Rectal smooth muscle tissue (tissue), 1 donor: ENCODE measurements around the gene MRPS6.

ENCODE experiments used
- H3K27ac ChIP-seq: one replicate; pipeline ENCODE4 v1.7.0; 2013; ENCODE audit warnings: low read depth, low read length, inconsistent platforms
- H3K27me3 ChIP-seq: one replicate; pipeline ENCODE4 v1.7.0; 2013; ENCODE audit warnings: low read length; ENCODE audit not compliant: control insufficient read depth, insufficient read depth
- H3K36me3 ChIP-seq: one replicate; pipeline ENCODE4 v1.7.0; 2013; ENCODE audit warnings: low read length; ENCODE audit not compliant: control insufficient read depth, insufficient read depth
- H3K4me1 ChIP-seq: one replicate; pipeline ENCODE4 v1.7.0; 2013; ENCODE audit warnings: low read length; ENCODE audit not compliant: control insufficient read depth, insufficient read depth
- H3K4me3 ChIP-seq: one replicate; pipeline ENCODE4 v1.7.0; 2013; ENCODE audit warnings: low read length
- H3K9ac ChIP-seq: one replicate; pipeline ENCODE4 v1.7.0; 2013; ENCODE audit warnings: low read length

The MRPS6 gene

DNA sequence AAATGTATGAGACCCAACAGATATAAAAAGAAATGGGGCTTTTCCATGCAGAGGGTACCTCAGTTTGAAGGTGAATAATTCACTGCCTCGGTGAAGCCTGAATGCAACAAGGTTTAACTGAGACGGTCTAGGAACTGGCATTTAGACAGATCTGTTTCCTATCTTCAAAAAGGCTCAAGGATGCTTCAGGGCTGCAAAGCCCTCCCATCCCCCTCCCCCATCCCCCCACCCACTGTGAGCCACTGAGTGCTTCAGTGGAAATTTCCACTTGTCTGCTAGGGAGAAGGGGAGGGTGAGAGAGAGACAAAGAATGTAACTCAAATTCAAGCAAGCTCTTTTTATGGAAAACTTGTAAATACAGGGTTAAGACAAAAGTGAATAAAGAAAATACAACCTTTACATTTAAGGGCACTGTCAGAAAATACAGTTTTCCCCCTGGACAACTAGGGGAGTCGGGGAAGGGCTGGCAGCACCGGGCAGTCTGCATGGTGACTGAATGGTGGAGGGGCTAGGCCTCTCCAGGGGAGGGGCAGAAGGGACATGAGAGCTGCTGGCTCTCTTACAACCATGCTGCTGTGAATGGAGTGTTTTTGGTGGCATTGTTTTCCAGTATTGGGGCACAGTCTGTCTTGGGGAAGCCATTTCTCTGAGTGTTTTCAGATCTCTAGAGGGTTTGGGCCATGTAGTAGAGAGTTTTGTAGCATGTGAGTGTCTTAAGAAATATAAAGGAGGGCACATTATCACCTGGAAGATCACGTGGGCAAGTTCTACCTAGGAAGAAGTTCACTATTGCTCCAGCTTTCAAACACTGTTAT lies 56.7 kb downstream of the MRPS6 start:
- Histone ChIP-seq H3K27me3 (no peaks in the 10 kb centered on the region), H3K4me3 (no peak overlapping the region), H3K27ac (peak overlapping the region; percentile 66), H3K4me1 (peaks cover 63% of the 10 kb centered on the region), H3K9ac (no peak overlapping the region), H3K36me3 (no peaks in the 10 kb centered on the region)

GRCh38 chr21:34130716-34130985 lies 57.3 kb downstream of the MRPS6 start:
- H3K9ac ChIP-seq: no peak overlapping the region
- no peaks in the 10 kb centered on the region for H3K27me3 ChIP-seq
- H3K27ac ChIP-seq: peak overlapping the region; percentile 66
- H3K36me3 ChIP-seq: no peaks in the 10 kb centered on the region
- peaks cover 63% of the 10 kb centered on the region for H3K4me1 ChIP-seq
- no peak overlapping the region for H3K4me3 ChIP-seq

DNA sequence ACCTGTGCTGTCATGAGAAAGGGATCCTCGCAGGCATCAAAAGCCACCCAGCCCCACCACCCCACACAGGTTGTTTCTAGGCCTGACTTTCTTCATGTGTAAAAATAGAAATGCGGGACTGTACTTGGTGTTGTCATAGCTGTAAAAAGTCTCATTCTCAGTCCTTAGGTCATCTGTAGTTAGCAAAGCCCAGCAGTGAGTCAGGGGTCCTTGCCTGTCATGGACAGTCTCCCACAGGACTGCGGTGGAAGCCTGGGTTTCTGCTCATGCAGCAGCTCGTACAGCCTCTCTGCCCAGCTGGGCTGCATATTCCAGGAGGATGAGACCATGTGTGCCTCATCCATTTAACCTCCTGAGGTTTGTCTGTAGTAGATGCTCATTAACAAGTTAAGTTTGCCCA lies 58.2 kb downstream of the MRPS6 start:
- H3K27me3 ChIP-seq: no peaks in the 10 kb centered on the region
- H3K36me3 ChIP-seq: no peaks in the 10 kb centered on the region
- peak overlapping the region; percentile 66 for H3K27ac ChIP-seq
- peaks cover 57% of the 10 kb centered on the region for H3K4me1 ChIP-seq
- H3K4me3 ChIP-seq: peak overlapping the region; percentile 20
- no peak overlapping the region for H3K9ac ChIP-seq

DNA sequence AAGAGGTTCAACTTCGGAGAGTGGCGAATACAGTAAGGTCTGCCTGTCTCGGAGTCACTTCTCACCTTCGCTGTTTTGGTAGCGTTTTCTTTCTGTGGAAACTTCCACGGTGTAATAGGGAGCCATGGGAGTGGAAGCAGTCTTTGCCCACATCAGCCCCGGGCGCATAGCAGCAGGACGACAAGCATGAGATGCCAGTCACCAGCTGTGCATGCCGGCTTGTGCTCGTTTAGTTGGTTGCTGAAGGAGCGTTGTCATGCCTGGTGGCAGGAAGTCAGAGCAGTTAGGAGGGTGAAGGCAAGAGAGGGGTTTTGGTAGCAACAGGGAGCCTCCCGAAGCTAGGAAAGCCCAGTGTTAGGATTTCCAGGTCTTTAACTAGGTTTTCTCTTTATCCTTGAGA lies 58.8 kb downstream of the MRPS6 start:
- H3K27me3 ChIP-seq: no peaks in the 10 kb centered on the region
- peak overlapping the region; percentile 66 for H3K27ac ChIP-seq
- no peak overlapping the region for H3K9ac ChIP-seq
- H3K36me3 ChIP-seq: no peaks in the 10 kb centered on the region
- H3K4me1 ChIP-seq: peaks cover 50% of the 10 kb centered on the region
- no peak overlapping the region for H3K4me3 ChIP-seq

GRCh38 chr21:34132926-34133325 lies 59.5 kb downstream of the MRPS6 start:
- no peaks in the 10 kb centered on the region for H3K27me3 ChIP-seq

GRCh38 chr21:34133392-34133791 lies 60.0 kb downstream of the MRPS6 start:
- Histone ChIP-seq H3K4me3 (no peak overlapping the region), H3K36me3 (no peaks in the 10 kb centered on the region), H3K9ac (no peak overlapping the region), H3K4me1 (peaks cover 39% of the 10 kb centered on the region), H3K27me3 (no peaks in the 10 kb centered on the region), H3K27ac (peak overlapping the region; percentile 28)

More at GRCh38 chr21:34132926-34133325, 59.5 kb downstream of the MRPS6 start:
- Histone ChIP-seq H3K4me1 (peaks cover 43% of the 10 kb centered on the region), H3K4me3 (no peak overlapping the region), H3K36me3 (no peaks in the 10 kb centered on the region), H3K27ac (peak overlapping the region; percentile 28), H3K9ac (no peak overlapping the region)

DNA sequence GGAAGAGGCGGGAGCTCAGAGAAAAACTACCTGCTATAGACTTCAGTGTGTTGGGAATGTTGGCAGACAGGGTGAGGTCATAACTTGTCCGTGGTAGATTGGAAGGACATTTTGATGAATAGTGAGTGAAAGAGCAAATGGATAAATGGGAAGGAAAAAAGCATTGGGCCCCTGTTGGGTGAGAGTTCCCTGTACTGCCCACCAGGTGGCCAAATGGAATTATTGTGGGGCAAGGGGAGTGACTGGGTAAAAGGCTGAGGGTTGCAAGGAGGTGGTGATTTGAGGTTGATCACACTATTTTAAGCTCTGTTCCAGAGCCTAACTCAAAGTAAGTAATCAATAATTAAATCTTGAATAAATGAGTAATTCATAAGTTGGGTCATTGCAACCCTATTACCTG lies 60.4 kb downstream of the MRPS6 start:
- no peaks in the 10 kb centered on the region for H3K27me3 ChIP-seq
- H3K4me3 ChIP-seq: no peak overlapping the region
- H3K9ac ChIP-seq: no peak overlapping the region
- H3K36me3 ChIP-seq: no peaks in the 10 kb centered on the region
- H3K4me1 ChIP-seq: peaks cover 38% of the 10 kb centered on the region
- no peak overlapping the region for H3K27ac ChIP-seq

DNA sequence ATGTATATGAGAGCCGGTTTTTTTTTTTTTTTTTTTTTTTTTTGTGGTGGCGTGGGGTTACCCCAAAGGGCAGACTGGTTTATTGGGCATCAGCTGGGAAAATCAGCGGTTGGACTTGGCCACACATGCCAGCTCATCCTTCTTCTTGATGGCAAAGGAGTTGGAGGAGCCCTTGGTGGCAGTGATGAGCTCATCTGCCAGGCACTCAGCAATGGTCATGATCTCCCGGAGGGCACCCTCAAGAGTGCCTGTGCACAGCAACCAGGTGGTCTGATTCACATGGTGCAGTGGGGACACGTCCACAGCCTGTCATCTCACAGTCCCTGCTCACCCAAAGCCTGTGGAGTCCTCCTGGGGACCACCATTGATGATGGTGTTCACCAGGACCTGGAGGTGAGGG lies 62.0 kb downstream of the MRPS6 start:
- H3K9ac ChIP-seq: no peak overlapping the region

DNA sequence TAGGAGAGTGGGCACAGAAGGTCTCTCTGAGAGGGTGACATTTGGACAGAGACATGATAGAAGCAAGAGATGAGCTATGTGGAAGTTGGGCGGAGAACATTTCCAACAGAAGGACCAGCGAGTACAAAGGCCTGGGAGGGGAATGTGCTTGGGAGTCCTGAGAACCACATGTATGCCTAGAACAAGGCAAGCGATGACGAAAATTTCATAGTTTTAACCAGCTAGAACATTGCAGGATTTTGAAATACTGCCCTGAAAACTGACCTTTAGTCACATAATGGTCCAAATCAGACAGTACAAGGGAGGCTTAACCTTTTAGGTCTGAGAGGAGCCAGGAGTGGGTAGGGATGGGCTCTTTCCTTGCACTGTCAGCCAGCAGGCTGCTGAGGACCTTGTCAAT lies 68.0 kb downstream of the MRPS6 start:
- Histone ChIP-seq H3K4me1 (no peaks in the 10 kb centered on the region), H3K4me3 (no peak overlapping the region), H3K9ac (no peak overlapping the region), H3K27ac (no peak overlapping the region), H3K36me3 (no peaks in the 10 kb centered on the region), H3K27me3 (no peaks in the 10 kb centered on the region)

More for the DNA sequence above, 62.0 kb downstream of the MRPS6 start:
- Histone ChIP-seq H3K4me1 (peaks cover 26% of the 10 kb centered on the region), H3K4me3 (no peak overlapping the region), H3K27me3 (no peaks in the 10 kb centered on the region), H3K36me3 (no peaks in the 10 kb centered on the region), H3K27ac (no peak overlapping the region)

- Histone ChIP-seq H3K27ac (no peak overlapping the region), H3K36me3 (no peaks in the 10 kb centered on the region), H3K27me3 (no peaks in the 10 kb centered on the region), H3K4me1 (no peaks in the 10 kb centered on the region), H3K4me3 (no peak overlapping the region), H3K9ac (no peak overlapping the region)
Observed at GRCh38 chr21:34143685-34144182, 70.4 kb downstream of the MRPS6 start.

DNA sequence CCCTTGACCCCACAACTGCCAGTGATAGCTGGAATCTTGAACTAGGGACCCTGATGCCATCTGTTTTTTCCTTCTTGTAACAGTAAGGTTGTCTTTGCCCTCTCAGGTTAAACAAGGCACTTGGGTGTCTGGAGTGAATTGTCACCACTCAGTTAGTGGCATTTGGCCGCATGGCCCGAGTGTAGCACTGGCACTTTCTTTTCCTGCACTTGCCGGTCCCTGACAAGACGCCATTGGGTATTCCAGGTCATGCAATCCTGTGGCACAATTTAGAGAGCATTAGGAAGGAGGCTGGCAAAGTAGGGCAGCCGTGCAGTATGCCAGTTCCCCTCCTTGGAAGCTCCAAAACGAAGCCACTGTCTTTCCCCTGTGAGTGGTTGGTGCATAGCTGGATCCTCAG lies 70.8 kb downstream of the MRPS6 start:
- no peak overlapping the region for H3K27ac ChIP-seq
- no peaks in the 10 kb centered on the region for H3K4me1 ChIP-seq
- no peak overlapping the region for H3K4me3 ChIP-seq
- no peak overlapping the region for H3K9ac ChIP-seq
- no peaks in the 10 kb centered on the region for H3K36me3 ChIP-seq
- H3K27me3 ChIP-seq: no peaks in the 10 kb centered on the region

GRCh38 chr21:34147792-34148418 lies 74.5 kb downstream of the MRPS6 start:
- H3K4me3 ChIP-seq: no peak overlapping the region
- no peaks in the 10 kb centered on the region for H3K36me3 ChIP-seq
- H3K9ac ChIP-seq: no peak overlapping the region
- no peaks in the 10 kb centered on the region for H3K4me1 ChIP-seq
- H3K27ac ChIP-seq: no peak overlapping the region
- no peaks in the 10 kb centered on the region for H3K27me3 ChIP-seq

DNA sequence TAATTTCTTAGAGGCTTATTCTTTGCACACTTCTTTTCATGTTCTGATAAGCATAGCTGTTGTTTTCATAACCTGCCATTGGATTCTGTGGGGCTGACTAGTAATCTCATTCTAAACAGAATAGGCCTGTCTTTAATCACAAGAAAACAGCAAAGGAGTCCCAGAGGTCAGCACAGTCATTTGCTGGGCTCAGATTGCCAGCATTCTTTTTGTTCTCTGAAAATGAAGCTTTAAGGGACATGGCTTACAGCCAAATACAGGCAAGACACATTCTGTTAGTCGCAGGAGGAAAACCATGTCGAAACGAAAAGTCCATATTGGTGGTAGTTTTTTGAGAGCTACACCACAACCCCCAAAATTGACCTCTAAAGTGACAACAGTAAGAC lies 75.0 kb downstream of the MRPS6 start:
- H3K4me3 ChIP-seq: no peak overlapping the region
- no peak overlapping the region for H3K27ac ChIP-seq
- no peaks in the 10 kb centered on the region for H3K36me3 ChIP-seq
- H3K4me1 ChIP-seq: no peaks in the 10 kb centered on the region
- no peaks in the 10 kb centered on the region for H3K27me3 ChIP-seq
- H3K9ac ChIP-seq: no peak overlapping the region
